ENCODE measurements around the gene OSM.

DNA sequence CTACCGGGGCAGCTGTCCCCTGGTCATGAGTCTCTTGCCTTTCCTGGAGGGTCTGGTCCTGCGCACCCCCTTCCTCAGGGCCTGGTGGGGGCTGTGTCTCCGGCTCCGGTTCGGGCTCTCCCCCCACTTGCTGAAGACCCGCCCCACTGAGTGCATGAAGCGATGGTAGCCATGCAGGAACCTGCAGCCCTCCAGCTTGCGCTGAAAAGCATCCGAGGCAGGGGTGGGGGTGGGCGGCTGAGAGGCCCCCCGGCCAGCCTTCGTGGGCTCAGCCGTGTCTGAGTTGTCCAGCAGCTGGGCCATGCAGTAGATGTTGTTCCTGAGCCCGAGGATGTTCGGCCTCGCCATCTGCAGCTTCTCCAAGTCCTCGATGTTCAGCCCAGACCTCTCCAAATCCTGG lies 2.8 kb downstream of the OSM start:
- TF ChIP-seq, protein P1, sequence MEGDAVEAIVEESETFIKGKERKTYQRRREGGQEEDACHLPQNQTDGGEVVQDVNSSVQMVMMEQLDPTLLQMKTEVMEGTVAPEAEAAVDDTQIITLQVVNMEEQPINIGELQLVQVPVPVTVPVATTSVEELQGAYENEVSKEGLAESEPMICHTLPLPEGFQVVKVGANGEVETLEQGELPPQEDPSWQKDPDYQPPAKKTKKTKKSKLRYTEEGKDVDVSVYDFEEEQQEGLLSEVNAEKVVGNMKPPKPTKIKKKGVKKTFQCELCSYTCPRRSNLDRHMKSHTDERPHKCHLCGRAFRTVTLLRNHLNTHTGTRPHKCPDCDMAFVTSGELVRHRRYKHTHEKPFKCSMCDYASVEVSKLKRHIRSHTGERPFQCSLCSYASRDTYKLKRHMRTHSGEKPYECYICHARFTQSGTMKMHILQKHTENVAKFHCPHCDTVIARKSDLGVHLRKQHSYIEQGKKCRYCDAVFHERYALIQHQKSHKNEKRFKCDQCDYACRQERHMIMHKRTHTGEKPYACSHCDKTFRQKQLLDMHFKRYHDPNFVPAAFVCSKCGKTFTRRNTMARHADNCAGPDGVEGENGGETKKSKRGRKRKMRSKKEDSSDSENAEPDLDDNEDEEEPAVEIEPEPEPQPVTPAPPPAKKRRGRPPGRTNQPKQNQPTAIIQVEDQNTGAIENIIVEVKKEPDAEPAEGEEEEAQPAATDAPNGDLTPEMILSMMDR (IDR thresholded peaks at IDR 0.05): no peak
- TF ChIP-seq POLR2A (IDR thresholded peaks at IDR 0.05): no peak

Measured in sigmoid colon (tissue), 3 donors.